ENCODE data around the gene SLC4A8. TPM values are rescaled to one million over a fixed set of nuclear protein-coding genes. Genes with fewer than 3 reads are reported as not detected.

SLC4A8 gene
- total RNA-seq, 1 donor from 2014 or later = 1.0 TPM

- Histone ChIP-seq H3K27me3 (ENCODE audit: control insufficient read depth, insufficient read depth, low read length) (no peaks in the 10 kb centered on the region), H3K36me3 (ENCODE audit: control insufficient read depth, insufficient read depth, low read length) (no peaks in the 10 kb centered on the region), H3K4me3 (ENCODE audit: low read depth, low read length) (no peak overlapping the region)
- no peak for DNase-seq (ENCODE audit: low read depth)
- TF ChIP-seq CTCF (IDR thresholded peaks at IDR 0.05; ENCODE audit: insufficient read depth, low read length, poor library complexity, severe bottlenecking) = no peak
Observed at GRCh38 chr12:51401020-51401419, 23.6 kb upstream of the SLC4A8 start.

- Histone ChIP-seq H3K27me3 (ENCODE audit: control insufficient read depth, insufficient read depth, low read length) (no peaks in the 10 kb centered on the region), H3K4me3 (ENCODE audit: low read depth, low read length) (no peak overlapping the region), H3K36me3 (ENCODE audit: control insufficient read depth, insufficient read depth, low read length) (no peaks in the 10 kb centered on the region)
- no peak for DNase-seq (ENCODE audit: low read depth)
- no peak for TF ChIP-seq CTCF (IDR thresholded peaks at IDR 0.05; ENCODE audit: insufficient read depth, low read length, poor library complexity, severe bottlenecking)
Observed at GRCh38 chr12:51401486-51401885, 23.1 kb upstream of the SLC4A8 start.

- Histone ChIP-seq H3K36me3 (ENCODE audit: control insufficient read depth, insufficient read depth, low read length) (no peaks in the 10 kb centered on the region), H3K4me3 (ENCODE audit: low read depth, low read length) (no peak overlapping the region), H3K27me3 (ENCODE audit: control insufficient read depth, insufficient read depth, low read length) (no peaks in the 10 kb centered on the region)
- no peak for TF ChIP-seq CTCF (IDR thresholded peaks at IDR 0.05; ENCODE audit: insufficient read depth, low read length, poor library complexity, severe bottlenecking)
- DNase-seq (ENCODE audit: low read depth) = no peak
Observed at GRCh38 chr12:51401900-51402299, 22.7 kb upstream of the SLC4A8 start.

GRCh38 chr12:51403159-51403558 lies 21.5 kb upstream of the SLC4A8 start:
- Histone ChIP-seq H3K27me3 (ENCODE audit: control insufficient read depth, insufficient read depth, low read length) (no peaks in the 10 kb centered on the region), H3K4me3 (ENCODE audit: low read depth, low read length) (no peak overlapping the region), H3K36me3 (ENCODE audit: control insufficient read depth, insufficient read depth, low read length) (no peaks in the 10 kb centered on the region)
- DNase-seq (ENCODE audit: low read depth) = no peak
- no peak for TF ChIP-seq CTCF (IDR thresholded peaks at IDR 0.05; ENCODE audit: insufficient read depth, low read length, poor library complexity, severe bottlenecking)

- Histone ChIP-seq H3K36me3 (ENCODE audit: control insufficient read depth, insufficient read depth, low read length) (no peaks in the 10 kb centered on the region), H3K4me3 (ENCODE audit: low read depth, low read length) (no peak overlapping the region), H3K27me3 (ENCODE audit: control insufficient read depth, insufficient read depth, low read length) (no peaks in the 10 kb centered on the region)
- DNase-seq (ENCODE audit: low read depth) = no peak
- no peak for TF ChIP-seq CTCF (IDR thresholded peaks at IDR 0.05; ENCODE audit: insufficient read depth, low read length, poor library complexity, severe bottlenecking)
Observed at GRCh38 chr12:51403681-51404136, 20.9 kb upstream of the SLC4A8 start.

- no peak for TF ChIP-seq CTCF (IDR thresholded peaks at IDR 0.05; ENCODE audit: insufficient read depth, low read length, poor library complexity, severe bottlenecking)
- no peaks in the 10 kb centered on the region for H3K27me3 ChIP-seq (ENCODE audit: control insufficient read depth, insufficient read depth, low read length)
- H3K36me3 ChIP-seq (ENCODE audit: control insufficient read depth, insufficient read depth, low read length) = no peaks in the 10 kb centered on the region
- H3K4me3 ChIP-seq (ENCODE audit: low read depth, low read length) = no peak overlapping the region
- no peak for DNase-seq (ENCODE audit: low read depth)
Observed at GRCh38 chr12:51404627-51405026, 20.0 kb upstream of the SLC4A8 start.
